Measurements from ENCODE around the gene ARFIP1.
A peak's percentile ranks its signal among the peaks of the same experiment; 100 is the strongest.

Gene ARFIP1

DNA sequence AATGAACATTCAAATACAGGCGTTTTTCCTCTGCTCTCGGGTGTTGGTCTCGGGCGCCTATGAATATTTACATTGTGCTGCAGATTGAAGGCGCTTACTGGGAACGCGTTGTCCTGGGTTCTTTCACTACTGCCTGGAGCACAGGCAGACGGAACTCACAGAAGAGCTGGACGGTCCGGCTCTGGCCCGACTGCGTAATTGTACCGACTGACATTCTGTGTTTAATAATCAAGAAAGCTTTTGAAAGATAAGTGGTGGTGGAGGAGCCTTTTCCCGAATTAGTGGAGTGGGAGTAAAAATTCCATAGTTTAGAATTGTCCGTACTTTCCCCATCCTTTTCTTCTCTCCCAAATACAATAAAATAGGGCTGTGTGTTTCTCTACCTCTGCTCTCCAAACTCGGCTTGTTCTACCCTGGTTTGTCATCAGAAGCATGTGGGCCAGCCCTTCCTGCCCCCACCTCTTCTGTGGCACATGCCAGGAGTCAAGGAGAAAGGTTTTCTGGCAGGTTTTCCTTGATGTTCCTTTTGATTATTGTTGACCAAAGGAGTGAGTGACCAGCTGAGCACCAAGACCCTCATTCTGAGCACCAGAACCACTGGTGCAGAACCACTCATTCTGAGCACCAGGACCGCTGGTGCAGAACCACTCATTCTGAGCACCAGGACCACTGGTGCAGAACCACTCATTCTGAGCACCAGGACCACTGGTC, 158.6 kb downstream of the ARFIP1 start:
- H3K4me1 ChIP-seq: no peaks in the 10 kb centered on the region
- H3K9me3 ChIP-seq: no peaks in the 10 kb centered on the region
- H3K4me3 ChIP-seq (ENCODE audit: low read depth, low read length): peak overlapping the region; percentile 51
- no peak for DNase-seq
- TF ChIP-seq, protein P1, sequence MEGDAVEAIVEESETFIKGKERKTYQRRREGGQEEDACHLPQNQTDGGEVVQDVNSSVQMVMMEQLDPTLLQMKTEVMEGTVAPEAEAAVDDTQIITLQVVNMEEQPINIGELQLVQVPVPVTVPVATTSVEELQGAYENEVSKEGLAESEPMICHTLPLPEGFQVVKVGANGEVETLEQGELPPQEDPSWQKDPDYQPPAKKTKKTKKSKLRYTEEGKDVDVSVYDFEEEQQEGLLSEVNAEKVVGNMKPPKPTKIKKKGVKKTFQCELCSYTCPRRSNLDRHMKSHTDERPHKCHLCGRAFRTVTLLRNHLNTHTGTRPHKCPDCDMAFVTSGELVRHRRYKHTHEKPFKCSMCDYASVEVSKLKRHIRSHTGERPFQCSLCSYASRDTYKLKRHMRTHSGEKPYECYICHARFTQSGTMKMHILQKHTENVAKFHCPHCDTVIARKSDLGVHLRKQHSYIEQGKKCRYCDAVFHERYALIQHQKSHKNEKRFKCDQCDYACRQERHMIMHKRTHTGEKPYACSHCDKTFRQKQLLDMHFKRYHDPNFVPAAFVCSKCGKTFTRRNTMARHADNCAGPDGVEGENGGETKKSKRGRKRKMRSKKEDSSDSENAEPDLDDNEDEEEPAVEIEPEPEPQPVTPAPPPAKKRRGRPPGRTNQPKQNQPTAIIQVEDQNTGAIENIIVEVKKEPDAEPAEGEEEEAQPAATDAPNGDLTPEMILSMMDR (IDR thresholded peaks at IDR 0.05; ENCODE audit: low read depth, low read length): no peak
- H3K27me3 ChIP-seq: peaks cover 59% of the 10 kb centered on the region
- H3K36me3 ChIP-seq: no peaks in the 10 kb centered on the region

DNA sequence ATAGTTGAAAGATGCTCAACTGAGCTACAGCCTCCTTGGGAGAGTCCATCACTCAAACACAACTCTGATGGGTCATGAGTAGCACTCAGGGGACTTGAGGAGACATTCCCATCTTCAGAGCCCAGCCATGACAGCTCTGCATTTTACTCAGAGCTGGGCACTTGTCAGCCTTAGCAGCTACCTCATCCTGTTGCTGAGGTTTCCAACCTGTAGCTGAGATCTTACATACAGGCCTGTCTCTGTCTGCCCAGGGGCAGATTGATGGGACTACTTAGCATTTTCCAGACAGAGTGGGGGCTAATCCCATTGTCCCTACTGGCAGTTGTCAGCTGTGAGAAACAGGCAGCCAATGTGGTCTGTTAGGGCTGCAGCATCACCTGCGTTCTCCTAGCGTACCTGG, 159.9 kb downstream of the ARFIP1 start:
- TF ChIP-seq, protein P1 (IDR thresholded peaks at IDR 0.05; ENCODE audit: low read depth, low read length): no peak
- H3K9me3 ChIP-seq: no peaks in the 10 kb centered on the region
- no peak overlapping the region for H3K4me3 ChIP-seq (ENCODE audit: low read depth, low read length)
- peaks cover 59% of the 10 kb centered on the region for H3K27me3 ChIP-seq
- H3K36me3 ChIP-seq: no peaks in the 10 kb centered on the region
- DNase-seq: no peak
- no peaks in the 10 kb centered on the region for H3K4me1 ChIP-seq

DNA sequence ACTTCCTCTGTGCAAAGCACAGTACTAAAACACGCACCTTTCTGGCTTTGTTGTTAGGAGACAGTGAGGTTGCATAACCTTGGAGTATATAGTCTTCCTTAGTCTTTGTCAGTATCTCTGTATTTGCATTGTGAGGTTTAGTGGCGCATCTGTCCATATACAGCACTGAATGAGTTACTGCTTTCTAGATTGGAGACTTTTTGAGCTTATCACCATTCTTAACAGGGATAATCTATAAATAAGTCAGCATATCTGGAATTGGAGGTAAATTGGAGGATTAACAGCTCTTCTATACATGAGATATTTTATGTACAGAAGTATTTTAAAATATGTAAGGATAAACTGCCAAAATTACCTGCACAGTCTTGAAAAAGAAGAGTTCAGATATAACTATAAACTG, 160.7 kb downstream of the ARFIP1 start:
- no peaks in the 10 kb centered on the region for H3K9me3 ChIP-seq
- DNase-seq: no peak
- no peak overlapping the region for H3K4me3 ChIP-seq (ENCODE audit: low read depth, low read length)
- no peaks in the 10 kb centered on the region for H3K36me3 ChIP-seq
- TF ChIP-seq, protein P1 (IDR thresholded peaks at IDR 0.05; ENCODE audit: low read depth, low read length): no peak
- H3K27me3 ChIP-seq: peaks cover 53% of the 10 kb centered on the region
- H3K4me1 ChIP-seq: no peaks in the 10 kb centered on the region

DNA sequence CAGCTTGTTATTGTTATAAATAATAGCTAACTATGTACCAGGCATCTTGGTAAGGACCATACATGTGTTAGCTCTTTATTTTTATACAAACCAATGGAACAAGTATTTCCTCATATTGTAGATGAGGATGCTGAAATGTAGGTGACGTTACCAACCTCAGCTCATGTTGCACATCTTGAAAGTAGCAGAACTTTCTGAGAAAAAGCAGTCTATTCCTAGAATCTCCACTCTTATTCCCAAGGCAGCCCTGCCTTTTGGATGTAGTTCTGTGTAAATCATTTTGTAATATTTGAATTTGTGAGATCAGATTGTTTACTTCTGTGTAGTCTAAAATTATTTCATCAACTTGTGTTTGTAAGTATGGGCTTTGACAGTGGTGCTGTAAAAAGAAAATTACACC, 161.7 kb downstream of the ARFIP1 start:
- no peak overlapping the region for H3K4me3 ChIP-seq (ENCODE audit: low read depth, low read length)
- H3K36me3 ChIP-seq: no peaks in the 10 kb centered on the region
- no peaks in the 10 kb centered on the region for H3K9me3 ChIP-seq
- H3K4me1 ChIP-seq: no peaks in the 10 kb centered on the region
- TF ChIP-seq, protein P1 (IDR thresholded peaks at IDR 0.05; ENCODE audit: low read depth, low read length): no peak
- peaks cover 43% of the 10 kb centered on the region for H3K27me3 ChIP-seq
- DNase-seq: no peak

DNA sequence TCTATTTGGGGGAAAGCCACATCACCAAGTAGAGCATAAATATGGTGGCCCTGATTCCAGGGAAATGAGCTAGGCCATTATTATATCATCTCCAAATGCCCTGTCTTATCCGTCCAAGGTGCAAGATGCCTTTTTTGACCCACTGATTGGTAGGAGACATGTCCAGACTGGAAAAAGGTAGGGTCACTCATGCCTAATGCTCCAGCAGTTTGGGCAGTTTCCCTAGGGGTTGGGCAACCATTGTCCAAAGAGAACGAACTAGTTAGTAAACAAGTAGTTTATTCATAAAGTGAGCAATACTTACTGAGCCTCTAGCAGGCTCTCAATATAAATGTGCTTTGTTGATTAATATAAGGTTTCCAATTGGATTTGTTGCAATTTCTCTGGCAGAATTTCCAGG, 162.6 kb downstream of the ARFIP1 start:
- TF ChIP-seq, protein P1 (IDR thresholded peaks at IDR 0.05; ENCODE audit: low read depth, low read length): no peak
- Histone ChIP-seq H3K4me3 (ENCODE audit: low read depth, low read length) (no peak overlapping the region), H3K9me3 (no peaks in the 10 kb centered on the region), H3K36me3 (no peaks in the 10 kb centered on the region), H3K27me3 (peaks cover 34% of the 10 kb centered on the region), H3K4me1 (no peaks in the 10 kb centered on the region)
- no peak for DNase-seq

DNA sequence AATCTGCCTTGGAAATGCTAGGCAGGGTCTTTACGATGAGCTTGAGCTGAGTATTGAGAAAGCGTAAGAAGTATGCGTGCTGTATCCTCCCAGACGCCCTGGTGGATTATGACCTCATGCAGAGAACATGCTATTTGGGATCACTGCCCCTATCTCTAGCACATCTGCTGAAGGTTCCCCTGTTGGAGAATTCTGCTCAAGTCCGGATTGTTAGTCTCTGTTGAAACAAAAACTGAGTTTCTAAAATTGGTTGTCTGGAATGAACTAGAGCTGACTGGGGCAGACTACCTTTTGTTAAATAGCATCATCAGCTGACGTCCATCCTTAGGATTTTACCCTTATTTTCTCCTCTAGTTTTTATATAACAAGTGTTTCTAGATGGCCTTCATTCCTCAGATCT, 163.9 kb downstream of the ARFIP1 start:
- H3K4me1 ChIP-seq: no peaks in the 10 kb centered on the region
- no peak for DNase-seq
- H3K27me3 ChIP-seq: peaks cover 21% of the 10 kb centered on the region
- H3K4me3 ChIP-seq (ENCODE audit: low read depth, low read length): no peak overlapping the region
- H3K36me3 ChIP-seq: no peaks in the 10 kb centered on the region
- TF ChIP-seq, protein P1 (IDR thresholded peaks at IDR 0.05; ENCODE audit: low read depth, low read length): no peak
- no peaks in the 10 kb centered on the region for H3K9me3 ChIP-seq
